Left ventricle myocardium superior (tissue), 1 donor: ENCODE measurements around the gene PARP12. TPM values are rescaled to one million over a fixed set of nuclear protein-coding genes. Genes with fewer than 3 reads are reported as not detected.

Experiments
- ATAC-seq: fragments of 200-7000 bp; cut with Tn5 transposase; one replicate; pipeline ENCODE4 v1.9.1; 2020; ENCODE audit warnings: mild to moderate bottlenecking, moderate library complexity
- DNase-seq: peaks from one replicate; pipeline ENCODE4 v3.0.0-alpha.2; 2020
- intact Hi-C: fragments of 100-400 bp; cut with micrococcal nuclease; formaldehyde crosslinking; loops from one replicate; pipeline ENCODE4 v1.11.0; 2022
- total RNA-seq: library from RNA; stranded (reverse); fragmentation: NEBNext Ultra II Directional; extraction: Animal tissue kit (Norgen Biotek cat#: 25700); gene quantifications from one replicate; pipeline ENCODE4 v1.2.1, GENCODE V29; 2021
- donor health status: DM: no; HTN: yes; CAD: no; lungs with severe emphysema.

PARP12 gene
- total RNA-seq, 1 donor from 2014 or later, result 13.8 TPM

- no peak for ATAC-seq
- no peak for DNase-seq
- intact Hi-C loops, result no loop called here
Observed at GRCh38 chr7:140019606-140020005, 43.1 kb downstream of the PARP12 start.

GRCh38 chr7:140019172-140019571 lies 43.6 kb downstream of the PARP12 start:
- no peak for DNase-seq
- no peak for ATAC-seq
- intact Hi-C loops, result no loop called here

GRCh38 chr7:140018125-140019043 lies 44.4 kb downstream of the PARP12 start:
- no peak for DNase-seq
- no peak for ATAC-seq
- intact Hi-C loops, result no loop called here

GRCh38 chr7:140017543-140017942 lies 45.2 kb downstream of the PARP12 start:
- ATAC-seq (no peak), DNase-seq (no peak)
- intact Hi-C loops, result no loop called here

- ATAC-seq (no peak), DNase-seq (no peak)
- intact Hi-C loops, result no loop called here
Observed at GRCh38 chr7:140017034-140017433, 45.7 kb downstream of the PARP12 start.

GRCh38 chr7:140016540-140016939 lies 46.2 kb downstream of the PARP12 start:
- no peak for DNase-seq
- ATAC-seq, result no peak
- intact Hi-C loops, result no loop called here

- DNase-seq (no peak), ATAC-seq (no peak)
- intact Hi-C loops, result no loop called here
Observed at GRCh38 chr7:140015471-140015970, 47.2 kb downstream of the PARP12 start.

- ATAC-seq, result no peak
- intact Hi-C loops, result no loop called here
- DNase-seq, result no peak
Observed at GRCh38 chr7:140014123-140014522, 48.6 kb downstream of the PARP12 start.

- intact Hi-C loops, result no loop called here
- ATAC-seq (no peak), DNase-seq (no peak)
Observed at GRCh38 chr7:140013676-140014075, 49.1 kb downstream of the PARP12 start.

GRCh38 chr7:140010194-140010895 lies 52.4 kb downstream of the PARP12 start:
- no peak for ATAC-seq
- intact Hi-C loops, result no loop called here
- no peak for DNase-seq

- intact Hi-C loops, result loop anchor here (10.0 kb wide), 3 partner anchors 365 to 515 kb away; no protein-coding TSS in a partner anchor
- ATAC-seq (no peak), DNase-seq (no peak)
Observed at GRCh38 chr7:140009735-140010134, 53.0 kb downstream of the PARP12 start.

- ATAC-seq, result no peak
- intact Hi-C loops, result loop anchor here (10.0 kb wide), 3 partner anchors 364 to 514 kb away; no protein-coding TSS in a partner anchor
- DNase-seq, result no peak
Observed at GRCh38 chr7:140008755-140009610, 53.8 kb downstream of the PARP12 start.

- ATAC-seq (no peak), DNase-seq (no peak)
- intact Hi-C loops, result loop anchor here (10.0 kb wide), 3 partner anchors 362 to 512 kb away; no protein-coding TSS in a partner anchor
Observed at GRCh38 chr7:140007051-140007690, 55.6 kb downstream of the PARP12 start.

GRCh38 chr7:140006600-140006999 lies 56.2 kb downstream of the PARP12 start:
- intact Hi-C loops, result loop anchor here (10.0 kb wide), 3 partner anchors 362 to 512 kb away; no protein-coding TSS in a partner anchor
- ATAC-seq (no peak), DNase-seq (no peak)

GRCh38 chr7:140005754-140006503 lies 56.8 kb downstream of the PARP12 start:
- DNase-seq (peak; percentile 53), ATAC-seq (peak; percentile 42)
- intact Hi-C loops, result loop anchor here (10.0 kb wide), 3 partner anchors 361 to 511 kb away; no protein-coding TSS in a partner anchor

- no peak for DNase-seq
- ATAC-seq, result no peak
- intact Hi-C loops, result loop anchor here (10.0 kb wide), 3 partner anchors 361 to 511 kb away; no protein-coding TSS in a partner anchor
Observed at GRCh38 chr7:140005341-140005740, 57.4 kb downstream of the PARP12 start.

GRCh38 chr7:140004672-140005071 lies 58.1 kb downstream of the PARP12 start:
- intact Hi-C loops, result loop anchor here (10.0 kb wide), 3 partner anchors 360 to 510 kb away; no protein-coding TSS in a partner anchor
- DNase-seq (no peak), ATAC-seq (no peak)
